ENCODE data around the gene TMEM92.

Gene TMEM92

GRCh38 chr17:50329716-50330115, 55.5 kb downstream of the TMEM92 start:
- DNase-seq, result no peak

GRCh38 chr17:50330151-50330775, 56.0 kb downstream of the TMEM92 start:
- DNase-seq, result no peak
